HG03354 (cell line): ENCODE measurements around the gene TNFAIP1.

Experiments used
- ATAC-seq: cut with Tn5 transposase; IDR thresholded peaks from one replicate; pipeline ENCODE4 v1.9.1; 2021; ENCODE audit warnings: mild to moderate bottlenecking; ENCODE audit not compliant: unreplicated experiment, poor library complexity, severe bottlenecking

The TNFAIP1 gene

DNA sequence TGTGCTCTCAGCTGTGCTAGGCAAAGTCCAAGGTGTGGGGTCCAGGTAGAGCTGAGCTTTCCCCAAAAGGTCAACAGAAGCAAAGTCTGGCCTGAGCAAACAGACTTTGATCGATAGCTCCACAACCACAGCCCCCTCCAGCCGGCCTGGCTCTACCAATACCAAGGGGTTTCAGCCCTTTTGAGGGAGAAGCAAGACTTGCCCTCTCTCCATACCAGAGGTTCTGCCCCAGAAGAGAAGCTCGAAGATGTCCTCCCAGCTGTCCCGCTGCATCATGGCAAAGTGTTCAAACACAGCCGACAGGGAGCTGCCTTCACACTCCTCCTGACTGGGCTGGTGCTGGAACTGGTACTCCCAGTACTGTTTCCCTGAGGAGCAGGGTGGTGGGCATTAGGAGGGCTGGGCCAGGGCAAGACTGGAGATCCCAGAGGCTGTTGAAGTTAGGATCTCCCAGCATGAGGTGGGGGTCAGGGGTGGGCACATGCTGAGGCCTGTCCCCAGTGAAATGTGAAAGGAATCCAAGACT, 32.8 kb downstream of the TNFAIP1 start:
- ATAC-seq = no peak

DNA sequence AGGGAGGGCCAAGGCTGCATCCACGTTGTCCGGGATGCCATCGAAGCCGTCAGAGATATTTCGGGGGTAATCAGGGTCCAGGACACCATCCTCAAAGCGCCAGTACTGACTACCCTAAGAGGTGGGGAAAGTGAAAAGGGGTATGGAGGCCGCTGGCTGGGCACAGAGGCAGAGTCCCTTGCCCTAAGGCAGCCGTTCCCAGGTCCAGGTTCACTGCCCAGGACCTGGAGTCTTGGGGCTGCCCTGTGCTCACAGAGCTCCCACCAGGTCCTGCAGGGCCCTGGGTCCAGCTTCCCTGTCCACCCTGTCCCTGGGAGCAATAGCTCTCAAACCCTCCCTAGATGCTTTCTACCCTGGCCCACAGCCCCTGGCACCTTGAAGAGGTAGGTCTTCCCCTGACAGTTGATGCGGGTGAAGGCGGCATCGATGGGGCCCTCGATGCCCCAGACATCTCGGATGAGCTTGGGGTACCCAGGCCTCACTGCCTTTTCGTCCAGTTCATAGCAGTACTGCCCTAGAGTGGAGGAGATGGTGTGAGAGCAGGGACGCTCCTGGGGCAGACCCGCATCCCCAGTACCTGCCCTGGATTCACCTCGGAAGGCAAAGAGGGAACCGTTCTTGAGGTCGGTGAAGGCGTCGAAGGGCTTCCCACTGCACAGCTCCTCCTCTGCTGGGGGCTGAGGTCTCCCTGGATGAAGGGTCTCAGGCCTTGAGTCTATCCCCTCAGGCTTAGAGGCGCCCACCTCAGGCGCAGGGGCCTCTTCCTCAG, 33.5 kb downstream of the TNFAIP1 start:
- no peak for ATAC-seq

DNA sequence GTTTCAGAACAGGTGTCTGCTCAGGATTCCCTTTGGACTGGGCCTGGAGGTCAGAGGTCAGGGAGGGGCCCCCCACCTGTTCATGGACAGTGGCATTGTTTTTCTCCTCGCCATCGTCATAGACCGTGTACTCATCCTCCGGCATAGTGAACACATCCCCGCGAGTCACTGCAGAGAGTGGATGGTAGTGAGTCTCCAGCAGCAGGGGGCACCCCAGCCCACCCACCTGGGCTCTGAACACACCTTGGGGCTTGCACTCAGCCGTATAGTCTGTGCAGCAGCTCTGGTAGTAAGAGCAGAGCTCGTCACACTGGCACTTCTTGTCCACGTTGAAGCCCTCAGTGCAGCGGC, 34.1 kb downstream of the TNFAIP1 start:
- ATAC-seq = no peak

DNA sequence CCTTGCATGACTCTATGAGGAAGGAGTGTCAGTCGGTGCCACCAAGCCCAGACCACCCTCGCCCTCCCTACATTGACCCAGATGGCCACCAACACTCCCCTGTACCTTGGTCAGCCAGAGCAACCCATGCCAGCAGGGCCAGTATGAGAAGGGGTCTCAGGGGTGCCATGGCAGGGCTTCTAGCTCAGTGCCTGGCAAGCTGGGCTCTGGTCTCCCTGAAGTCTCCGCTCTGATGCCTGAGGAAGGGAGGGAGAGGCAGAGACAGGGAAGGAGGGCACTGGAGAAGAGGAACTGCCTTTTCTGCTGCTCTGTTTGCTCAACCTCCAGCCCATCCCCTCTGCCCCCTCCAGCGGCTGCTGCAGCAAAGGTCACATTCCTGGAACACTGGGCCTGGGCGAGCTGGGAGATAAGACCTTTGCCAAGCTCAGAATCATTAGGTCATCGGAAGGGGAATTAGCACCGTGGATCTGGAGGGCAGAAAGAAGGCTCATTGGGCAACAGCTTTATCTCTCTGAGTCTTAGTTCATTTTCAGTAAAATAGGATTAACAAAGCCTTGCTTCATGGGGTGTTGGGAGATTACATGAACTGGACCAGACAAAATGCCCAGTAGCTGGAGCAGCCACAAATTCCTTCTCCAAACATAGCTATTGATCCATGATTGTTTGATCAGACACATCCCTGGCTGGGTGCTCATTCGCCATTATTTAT, 34.6 kb downstream of the TNFAIP1 start, which contains the start of gene VTN:
Gene VTN, minus strand, starts transcription at position 273 of the 709 bp plus-strand sequence. Its CDS starts 104 bp downstream, at position 169.
- ATAC-seq = no peak

DNA sequence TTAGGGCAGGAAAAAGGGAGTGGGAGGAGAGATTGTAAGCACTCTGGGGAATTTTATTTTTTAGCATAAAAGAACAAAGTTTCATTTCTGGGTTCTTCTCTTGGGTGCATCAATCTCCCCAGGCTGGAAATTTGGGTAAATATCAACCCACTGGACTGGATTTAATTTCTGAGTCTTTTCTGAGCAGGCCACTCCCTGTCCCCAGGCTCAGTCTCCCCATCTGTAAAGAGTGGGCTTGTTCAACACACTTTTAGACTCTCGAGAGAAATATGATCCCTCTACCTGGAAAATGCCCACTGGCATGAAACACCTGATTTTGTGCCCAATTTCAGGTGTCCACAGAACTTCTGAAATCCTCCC, 35.2 kb downstream of the TNFAIP1 start:
- ATAC-seq = no peak

DNA sequence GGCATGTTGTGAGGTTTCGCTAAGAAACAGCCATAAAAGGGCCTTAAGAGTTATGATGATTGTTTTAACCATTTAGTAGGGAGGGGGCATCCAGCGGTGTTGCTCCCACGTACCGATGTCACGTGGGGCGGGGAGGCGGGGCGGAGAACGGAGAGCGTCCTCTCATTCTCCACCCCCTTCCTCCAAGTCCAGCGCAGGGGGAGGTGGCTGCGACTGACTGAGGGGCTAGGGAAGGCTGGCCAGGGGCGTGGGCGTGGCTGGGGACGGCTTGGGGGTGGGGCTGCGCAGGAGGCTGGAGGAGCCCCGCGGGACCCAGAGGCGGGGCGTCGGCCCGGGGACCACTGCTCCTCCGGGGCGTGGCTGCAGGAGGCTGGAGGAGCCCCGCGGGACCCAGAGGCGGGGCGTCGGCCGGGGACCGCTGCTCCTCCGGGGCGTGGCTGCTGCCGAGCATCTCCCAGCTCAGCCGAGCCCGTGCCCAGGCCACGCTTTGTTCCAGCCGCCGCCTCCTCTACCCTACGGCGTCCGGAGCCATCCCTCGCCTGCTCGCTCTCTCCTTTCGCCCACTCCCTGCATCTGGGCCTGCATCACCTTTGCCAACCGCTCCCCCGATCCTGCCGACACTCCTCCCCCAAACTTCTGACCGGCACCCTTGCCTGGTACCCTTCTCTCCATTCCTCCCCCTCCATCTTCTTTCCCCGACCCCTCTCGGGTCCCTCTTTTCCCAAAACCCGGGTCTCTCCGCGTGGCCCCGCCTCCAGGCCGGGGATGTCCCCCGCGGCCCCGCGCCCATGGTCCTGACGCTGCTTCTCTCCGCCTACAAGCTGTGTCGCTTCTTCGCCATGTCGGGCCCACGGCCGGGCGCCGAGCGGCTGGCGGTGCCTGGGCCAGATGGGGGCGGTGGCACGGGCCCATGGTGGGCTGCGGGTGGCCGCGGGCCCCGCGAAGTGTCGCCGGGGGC, 36.0 kb downstream of the TNFAIP1 start, which contains the start of gene SARM1:
Gene SARM1, plus strand, starts transcription at position 450 of the 958 bp plus-strand sequence. Its CDS starts 339 bp downstream, at position 789.
- peak; percentile 82 for ATAC-seq

DNA sequence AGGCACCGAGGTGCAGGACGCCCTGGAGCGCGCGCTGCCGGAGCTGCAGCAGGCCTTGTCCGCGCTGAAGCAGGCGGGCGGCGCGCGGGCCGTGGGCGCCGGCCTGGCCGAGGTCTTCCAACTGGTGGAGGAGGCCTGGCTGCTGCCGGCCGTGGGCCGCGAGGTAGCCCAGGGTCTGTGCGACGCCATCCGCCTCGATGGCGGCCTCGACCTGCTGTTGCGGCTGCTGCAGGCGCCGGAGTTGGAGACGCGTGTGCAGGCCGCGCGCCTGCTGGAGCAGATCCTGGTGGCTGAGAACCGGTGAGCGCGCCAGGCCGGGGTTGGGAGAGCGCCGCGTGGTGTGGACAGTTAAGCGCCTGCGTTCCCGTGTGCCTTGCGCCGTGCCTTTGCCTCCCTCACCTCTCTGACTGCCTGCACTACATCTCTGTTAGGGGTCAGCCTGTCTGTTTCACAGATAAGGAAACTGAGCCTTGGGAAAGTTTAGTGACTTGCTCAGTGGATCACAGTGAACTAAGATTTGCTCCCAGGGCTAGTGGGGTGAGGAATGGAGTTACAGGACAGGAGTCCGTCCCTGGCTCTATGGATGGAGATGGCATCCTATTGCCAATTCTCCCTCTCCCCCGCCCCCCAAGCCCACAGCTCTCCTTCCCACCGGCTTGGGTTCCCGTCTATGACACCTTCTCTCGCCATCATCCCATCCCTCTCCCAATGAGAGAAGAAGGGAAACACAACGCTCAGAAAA, 36.8 kb downstream of the TNFAIP1 start:
- no peak for ATAC-seq

DNA sequence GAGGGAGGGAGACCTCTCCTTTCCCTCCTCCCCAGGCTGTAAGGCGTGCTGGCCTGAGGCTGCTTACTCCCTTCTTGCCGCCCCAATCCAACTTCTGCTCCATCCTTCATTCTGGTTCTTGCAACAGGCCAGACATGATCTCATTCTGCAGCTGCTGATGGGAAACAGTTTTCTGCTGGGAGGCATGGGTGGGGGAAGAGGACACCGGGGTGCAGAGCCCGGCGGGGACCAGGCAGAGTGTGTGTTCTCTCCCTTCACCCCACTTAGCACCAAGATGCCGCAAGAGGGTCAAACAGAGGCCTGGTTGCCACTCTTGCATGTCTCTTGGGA, 37.3 kb downstream of the TNFAIP1 start:
- ATAC-seq = no peak

DNA sequence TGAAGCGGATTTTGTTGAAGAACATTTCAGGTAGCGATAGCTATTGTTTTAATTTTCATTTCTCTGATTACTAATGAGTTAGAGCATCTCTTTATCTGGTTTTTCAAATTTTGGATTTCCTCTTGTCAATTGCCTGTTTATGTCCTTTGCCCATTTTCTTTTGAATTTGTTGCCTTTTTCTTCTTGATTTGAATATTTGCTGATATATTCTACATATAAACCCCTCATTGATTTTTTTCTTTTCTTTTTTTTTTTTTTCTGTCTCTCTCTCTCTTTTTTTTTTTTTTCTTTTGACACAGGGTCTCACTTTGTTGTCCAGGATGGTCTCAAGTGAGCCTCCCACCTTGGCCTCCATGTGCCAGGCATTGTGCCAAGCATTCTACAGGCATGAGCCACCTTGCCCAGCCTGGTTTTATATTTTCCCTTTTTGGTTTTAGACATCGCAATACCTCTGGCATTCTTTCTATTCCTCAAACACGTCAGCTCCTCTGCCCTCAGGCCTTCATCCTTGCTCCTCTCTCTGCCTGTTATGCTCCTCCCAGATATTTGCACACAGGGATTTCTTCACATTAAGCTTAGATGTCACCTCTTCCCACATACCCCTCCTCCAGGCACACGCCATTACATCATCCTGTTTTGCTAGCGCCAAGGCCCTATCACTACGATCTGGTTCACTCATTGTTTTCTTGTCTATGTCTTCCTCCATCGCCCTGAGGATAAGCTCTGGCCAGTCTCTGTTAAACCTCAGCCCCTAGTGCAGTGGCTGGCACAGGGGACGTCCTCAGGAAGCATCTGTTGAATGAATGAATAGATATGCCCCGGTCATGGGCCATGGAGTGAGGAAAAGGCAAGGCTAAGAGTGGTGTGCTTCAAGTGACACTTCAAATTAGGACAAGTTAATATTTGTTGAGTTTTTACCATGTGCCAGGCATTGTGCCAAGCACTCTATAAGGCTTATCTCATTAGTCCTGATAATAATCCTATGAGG, 44.5 kb downstream of the TNFAIP1 start:
- no peak for ATAC-seq

DNA sequence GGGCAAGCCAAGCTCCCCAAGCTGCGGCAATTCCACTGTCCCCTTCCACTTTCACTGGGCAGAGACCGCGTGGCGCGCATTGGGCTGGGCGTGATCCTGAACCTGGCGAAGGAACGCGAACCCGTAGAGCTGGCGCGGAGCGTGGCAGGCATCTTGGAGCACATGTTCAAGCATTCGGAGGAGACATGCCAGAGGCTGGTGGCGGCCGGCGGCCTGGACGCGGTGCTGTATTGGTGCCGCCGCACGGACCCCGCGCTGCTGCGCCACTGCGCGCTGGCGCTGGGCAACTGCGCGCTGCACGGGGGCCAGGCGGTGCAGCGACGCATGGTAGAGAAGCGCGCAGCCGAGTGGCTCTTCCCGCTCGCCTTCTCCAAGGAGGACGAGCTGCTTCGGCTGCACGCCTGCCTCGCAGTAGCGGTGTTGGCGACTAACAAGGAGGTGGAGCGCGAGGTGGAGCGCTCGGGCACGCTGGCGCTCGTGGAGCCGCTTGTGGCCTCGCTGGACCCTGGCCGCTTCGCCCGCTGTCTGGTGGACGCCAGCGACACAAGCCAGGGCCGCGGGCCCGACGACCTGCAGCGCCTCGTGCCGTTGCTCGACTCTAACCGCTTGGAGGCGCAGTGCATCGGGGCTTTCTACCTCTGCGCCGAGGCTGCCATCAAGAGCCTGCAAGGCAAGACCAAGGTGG, 45.7 kb downstream of the TNFAIP1 start:
- ATAC-seq = no peak

DNA sequence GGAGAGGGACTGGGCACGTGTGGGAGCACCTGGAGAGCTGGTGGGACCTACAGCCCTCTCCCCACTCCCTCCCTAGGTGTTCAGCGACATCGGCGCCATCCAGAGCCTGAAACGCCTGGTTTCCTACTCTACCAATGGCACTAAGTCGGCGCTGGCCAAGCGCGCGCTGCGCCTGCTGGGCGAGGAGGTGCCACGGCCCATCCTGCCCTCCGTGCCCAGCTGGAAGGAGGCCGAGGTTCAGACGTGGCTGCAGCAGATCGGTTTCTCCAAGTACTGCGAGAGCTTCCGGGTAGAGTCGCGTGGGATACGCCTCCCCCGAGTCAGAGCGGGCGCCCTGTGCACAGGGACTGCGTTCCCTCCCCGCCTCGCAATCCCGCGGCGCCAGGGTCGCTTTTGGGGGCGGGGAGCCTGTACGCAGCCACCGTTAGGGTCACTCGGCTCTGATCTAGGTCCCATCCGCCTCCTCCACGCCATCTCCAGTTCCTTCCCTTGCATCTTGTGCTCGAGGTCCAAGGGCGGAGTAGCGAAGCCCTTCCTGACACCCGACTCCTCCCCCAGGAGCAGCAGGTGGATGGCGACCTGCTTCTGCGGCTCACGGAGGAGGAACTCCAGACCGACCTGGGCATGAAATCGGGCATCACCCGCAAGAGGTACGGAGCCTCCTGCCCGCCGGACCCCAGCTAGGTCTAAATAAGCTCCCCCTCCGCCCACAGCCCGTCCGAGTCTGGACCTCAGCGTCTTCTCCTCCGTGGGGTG, 48.9 kb downstream of the TNFAIP1 start:
- peak; percentile 81 for ATAC-seq

DNA sequence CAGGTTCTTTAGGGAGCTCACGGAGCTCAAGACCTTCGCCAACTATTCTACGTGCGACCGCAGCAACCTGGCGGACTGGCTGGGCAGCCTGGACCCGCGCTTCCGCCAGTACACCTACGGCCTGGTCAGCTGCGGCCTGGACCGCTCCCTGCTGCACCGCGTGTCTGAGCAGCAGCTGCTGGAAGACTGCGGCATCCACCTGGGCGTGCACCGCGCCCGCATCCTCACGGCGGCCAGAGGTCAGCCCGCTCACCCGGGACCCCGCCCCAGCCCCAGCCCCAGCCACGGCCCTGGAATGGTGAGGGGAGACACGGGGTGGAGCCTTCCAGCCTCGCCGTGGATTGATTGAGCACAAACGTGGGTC, 49.5 kb downstream of the TNFAIP1 start:
- peak; percentile 34 for ATAC-seq

DNA sequence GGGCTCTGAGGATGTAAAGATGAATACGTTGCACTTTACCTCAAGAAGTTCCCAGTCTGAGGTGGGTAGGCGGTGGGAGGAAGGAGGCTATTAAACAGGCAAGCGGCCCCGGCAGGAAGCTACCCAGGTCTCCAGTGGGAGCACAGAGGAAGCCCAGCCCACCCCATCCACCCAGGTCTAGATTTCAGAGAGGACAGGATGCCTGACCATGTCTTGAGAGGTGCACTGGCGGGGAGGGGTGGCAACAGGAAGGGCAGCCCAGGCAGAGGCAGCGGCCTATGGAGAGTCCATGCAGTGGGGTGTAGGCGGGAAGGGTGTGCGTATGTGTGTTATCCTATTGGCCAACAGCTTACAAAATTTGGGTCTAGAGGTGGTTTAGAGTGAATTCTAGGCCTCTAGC, 49.8 kb downstream of the TNFAIP1 start:
- ATAC-seq = no peak

DNA sequence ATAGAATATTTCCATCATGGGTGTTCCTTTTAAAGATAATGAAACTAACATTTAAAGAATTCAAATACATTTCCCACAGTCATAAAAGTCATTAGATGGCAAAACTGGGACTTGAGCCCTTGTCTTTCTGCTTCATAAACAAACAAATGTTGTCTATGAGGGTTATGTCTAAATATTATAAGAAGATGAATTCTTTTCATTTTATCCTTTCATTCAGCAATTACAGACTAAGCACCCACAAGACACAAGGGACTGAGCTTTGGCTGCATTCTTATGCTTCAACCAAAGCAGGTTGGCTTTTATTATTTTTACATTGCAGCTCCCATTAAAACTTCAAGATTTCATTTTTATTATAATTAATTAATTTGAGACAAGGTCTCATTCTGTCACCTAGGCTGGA, 50.8 kb downstream of the TNFAIP1 start:
- no peak for ATAC-seq

DNA sequence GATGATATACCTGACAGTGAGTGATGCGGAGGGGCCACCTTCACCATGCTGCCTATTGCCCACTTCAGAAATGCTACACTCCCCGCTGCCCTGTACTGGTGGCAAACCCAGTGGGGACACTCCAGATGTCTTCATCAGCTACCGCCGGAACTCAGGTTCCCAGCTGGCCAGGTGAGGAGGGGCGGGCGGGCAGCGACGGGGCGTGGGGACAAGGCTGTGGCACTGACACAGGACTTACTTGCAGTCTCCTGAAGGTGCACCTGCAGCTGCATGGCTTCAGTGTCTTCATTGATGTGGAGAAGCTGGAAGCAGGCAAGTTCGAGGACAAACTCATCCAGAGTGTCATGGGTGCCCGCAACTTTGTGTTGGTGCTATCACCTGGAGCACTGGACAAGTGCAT, 52.5 kb downstream of the TNFAIP1 start:
- ATAC-seq = no peak

DNA sequence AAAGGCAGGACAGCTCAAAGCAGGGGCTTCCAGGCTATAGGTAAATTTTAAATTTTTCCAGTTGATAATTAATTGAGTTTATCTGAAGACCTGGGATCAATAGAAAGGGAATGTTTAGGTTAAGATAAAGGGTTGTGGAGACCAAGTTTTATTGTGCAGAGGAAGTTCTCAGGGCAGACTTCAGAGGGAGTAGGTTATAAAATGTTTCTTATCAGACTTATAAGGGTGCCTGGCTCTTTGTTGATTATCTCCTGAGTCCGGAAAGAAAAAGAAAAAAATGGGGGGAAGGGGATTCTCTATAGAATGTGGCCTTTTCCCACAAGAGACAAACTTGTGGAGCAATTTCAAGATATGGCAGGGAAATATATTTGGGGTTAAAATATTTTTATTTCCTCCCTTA, 54.6 kb downstream of the TNFAIP1 start:
- no peak for ATAC-seq

DNA sequence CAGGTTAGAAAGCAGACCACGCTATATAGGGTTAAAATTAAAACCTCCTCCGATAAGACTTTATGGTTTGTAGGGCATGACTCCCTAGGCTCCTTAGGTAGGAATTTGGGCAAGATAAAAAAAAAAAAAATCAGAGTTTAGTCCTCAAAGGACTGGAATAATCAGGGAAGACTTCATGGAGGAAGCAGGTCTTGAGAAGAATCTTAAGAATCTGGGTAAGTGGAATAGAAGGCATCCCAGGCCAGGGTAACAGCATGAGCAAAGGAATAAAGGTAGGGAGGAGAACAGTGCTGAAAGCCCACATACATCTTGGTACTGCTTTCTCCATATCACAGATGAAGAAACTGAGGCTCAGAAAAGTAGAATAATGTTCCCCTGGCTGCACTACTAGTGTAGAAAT, 55.0 kb downstream of the TNFAIP1 start:
- ATAC-seq = no peak
